ACC112 (cell line): ENCODE measurements around the gene ETFA.

ENCODE experiments used
- H2AFZ ChIP-seq: fragments of 200-600 bp; sonication (generic); one replicate; pipeline ENCODE4 v1.6.0; 2017; ENCODE audit warnings: antibody characterized with exemption, low read length; ENCODE audit not compliant: unreplicated experiment
- H3K27ac ChIP-seq: fragments of 200-600 bp; sonication (generic); 2 replicates; pipeline ENCODE4 v1.5.1; 2014; ENCODE audit warnings: low read depth, mild to moderate bottlenecking, antibody characterized with exemption, low read length, moderate library complexity
- H3K27me3 ChIP-seq: fragments of 200-600 bp; sonication (generic); 2 replicates; pipeline ENCODE4 v1.6.1; 2014; ENCODE audit warnings: mild to moderate bottlenecking, antibody characterized with exemption, low read length, moderate library complexity, mixed read lengths; ENCODE audit not compliant: insufficient read depth
- H3K36me3 ChIP-seq: fragments of 200-600 bp; sonication (generic); 2 replicates; pipeline ENCODE4 v1.6.1; 2016; ENCODE audit warnings: mild to moderate bottlenecking, antibody characterized with exemption, low read length, moderate library complexity, mixed read lengths; ENCODE audit not compliant: insufficient read depth
- H3K4me1 ChIP-seq: fragments of 200-600 bp; sonication (generic); one replicate; pipeline ENCODE4 v1.6.1; 2016; ENCODE audit warnings: low read length, mixed read lengths; ENCODE audit not compliant: insufficient read depth, unreplicated experiment, control insufficient read depth
- H3K4me3 ChIP-seq: fragments of 200-600 bp; sonication (generic); 2 replicates; pipeline ENCODE4 v1.5.1; 2014; ENCODE audit warnings: mild to moderate bottlenecking, low read depth, low read length
- H3K79me2 ChIP-seq: fragments of 200-600 bp; sonication (generic); one replicate; pipeline ENCODE4 v1.6.0; 2016; ENCODE audit warnings: low read length; ENCODE audit not compliant: control insufficient read depth, unreplicated experiment, insufficient read depth

ETFA gene

GRCh38 chr15:76192715-76193114 lies 118.6 kb downstream of the ETFA start:
- no peaks in the 10 kb centered on the region for H3K36me3 ChIP-seq
- H3K27ac ChIP-seq = no peak overlapping the region
- H2AFZ ChIP-seq = no peak overlapping the region
- no peaks in the 10 kb centered on the region for H3K27me3 ChIP-seq
- H3K79me2 ChIP-seq = no peaks in the 10 kb centered on the region
- H3K4me1 ChIP-seq = peaks cover 20% of the 10 kb centered on the region
- no peak overlapping the region for H3K4me3 ChIP-seq

- no peaks in the 10 kb centered on the region for H3K36me3 ChIP-seq
- no peak overlapping the region for H3K27ac ChIP-seq
- H3K79me2 ChIP-seq = no peaks in the 10 kb centered on the region
- peaks cover 10% of the 10 kb centered on the region for H3K4me1 ChIP-seq
- no peak overlapping the region for H3K4me3 ChIP-seq
- no peak overlapping the region for H2AFZ ChIP-seq
- no peaks in the 10 kb centered on the region for H3K27me3 ChIP-seq
Observed at GRCh38 chr15:76191539-76192244, 119.6 kb downstream of the ETFA start.

- Histone ChIP-seq H3K4me1 (peaks cover 8% of the 10 kb centered on the region), H3K4me3 (no peak overlapping the region), H3K36me3 (no peaks in the 10 kb centered on the region), H3K79me2 (no peaks in the 10 kb centered on the region), H3K27ac (no peak overlapping the region), H2AFZ (no peak overlapping the region), H3K27me3 (no peaks in the 10 kb centered on the region)
Observed at GRCh38 chr15:76190751-76191538, 120.3 kb downstream of the ETFA start.

- no peak overlapping the region for H3K4me3 ChIP-seq
- H2AFZ ChIP-seq = no peak overlapping the region
- no peaks in the 10 kb centered on the region for H3K79me2 ChIP-seq
- H3K4me1 ChIP-seq = peaks cover 14% of the 10 kb centered on the region
- H3K27me3 ChIP-seq = no peaks in the 10 kb centered on the region
- no peaks in the 10 kb centered on the region for H3K36me3 ChIP-seq
- no peak overlapping the region for H3K27ac ChIP-seq
Observed at GRCh38 chr15:76190070-76190564, 121.2 kb downstream of the ETFA start.

- Histone ChIP-seq H2AFZ (no peak overlapping the region), H3K36me3 (no peaks in the 10 kb centered on the region), H3K27ac (no peak overlapping the region), H3K4me1 (peaks cover 17% of the 10 kb centered on the region), H3K27me3 (no peaks in the 10 kb centered on the region), H3K4me3 (no peak overlapping the region), H3K79me2 (no peaks in the 10 kb centered on the region)
Observed at GRCh38 chr15:76189106-76189505, 122.2 kb downstream of the ETFA start.

GRCh38 chr15:76187163-76187562 lies 124.1 kb downstream of the ETFA start:
- Histone ChIP-seq H3K27ac (no peak overlapping the region), H3K79me2 (no peaks in the 10 kb centered on the region), H2AFZ (no peak overlapping the region), H3K4me1 (peaks cover 20% of the 10 kb centered on the region), H3K36me3 (no peaks in the 10 kb centered on the region), H3K4me3 (no peak overlapping the region), H3K27me3 (no peaks in the 10 kb centered on the region)

- peaks cover 20% of the 10 kb centered on the region for H3K4me1 ChIP-seq
- H3K79me2 ChIP-seq = no peaks in the 10 kb centered on the region
- 0 out of 2 replicates have a peak overlapping the region, but pooled peaks have one; percentile 17 for H3K27ac ChIP-seq
- no peak overlapping the region for H3K4me3 ChIP-seq
- no peaks in the 10 kb centered on the region for H3K36me3 ChIP-seq
- H2AFZ ChIP-seq = peak overlapping the region; percentile 23
- no peaks in the 10 kb centered on the region for H3K27me3 ChIP-seq
Observed at GRCh38 chr15:76185716-76186115, 125.6 kb downstream of the ETFA start.

GRCh38 chr15:76184650-76185035 lies 126.6 kb downstream of the ETFA start:
- Histone ChIP-seq H2AFZ (no peak overlapping the region), H3K4me1 (peaks cover 20% of the 10 kb centered on the region), H3K27me3 (no peaks in the 10 kb centered on the region), H3K79me2 (no peaks in the 10 kb centered on the region), H3K27ac (no peak overlapping the region), H3K4me3 (no peak overlapping the region), H3K36me3 (no peaks in the 10 kb centered on the region)

GRCh38 chr15:76183930-76184649 lies 127.2 kb downstream of the ETFA start:
- peaks cover 20% of the 10 kb centered on the region for H3K4me1 ChIP-seq
- no peaks in the 10 kb centered on the region for H3K27me3 ChIP-seq
- H3K4me3 ChIP-seq = no peak overlapping the region
- no peaks in the 10 kb centered on the region for H3K36me3 ChIP-seq
- H2AFZ ChIP-seq = no peak overlapping the region
- H3K27ac ChIP-seq = no peak overlapping the region
- H3K79me2 ChIP-seq = no peaks in the 10 kb centered on the region

GRCh38 chr15:76181705-76182107 lies 129.6 kb downstream of the ETFA start:
- no peak overlapping the region for H3K4me3 ChIP-seq
- no peaks in the 10 kb centered on the region for H3K79me2 ChIP-seq
- no peak overlapping the region for H3K27ac ChIP-seq
- peaks cover 37% of the 10 kb centered on the region for H3K4me1 ChIP-seq
- H2AFZ ChIP-seq = no peak overlapping the region
- no peaks in the 10 kb centered on the region for H3K36me3 ChIP-seq
- no peaks in the 10 kb centered on the region for H3K27me3 ChIP-seq
